HepG2 (cell line): Measurements from ENCODE around the gene TEX48. TPM values are rescaled to one million over a fixed set of nuclear protein-coding genes. Genes with fewer than 3 reads are reported as not detected.

ENCODE experiments used
- ATAC-seq: fragments of 200-7000 bp; cut with Tn5 transposase; 3 replicates; pipeline ENCODE4 v1.9.1; 2020; ENCODE audit warnings: mild to moderate bottlenecking, moderate library complexity
- BruUV-seq: library from RNA; stranded (reverse); fragments of 400-500 nt; replicated peaks from 2 replicates; lab custom pipeline; 2021; lab: Mats Ljungman, UMichigan
- CTCF ChIA-PET: fragments of 300-600 bp; formaldehyde crosslinking; extraction: SDS; loops from one replicate; lab custom pipeline; 2021; ENCODE audit warnings: low total read pairs, inconsistent platforms, low intra/inter-chr PET ratio; lab: Yijun Ruan, JAX
- POLR2A ChIA-PET: fragments of 350-600 bp; sonication (Branson Sonifier 250); formaldehyde crosslinking; loops from one replicate; lab custom pipeline; 2020; ENCODE audit warnings: antibody characterized with exemption, inconsistent platforms; lab: Yijun Ruan, JAX
- DNase-seq: peaks from one replicate; pipeline ENCODE4 v3.0.0-alpha.2; 2015; ENCODE audit warnings: low spot score
- FAIRE-seq: peaks from 3 replicates; lab custom pipeline; 2011; peaks lifted over from hg19 to GRCh38; lab: Jason Lieb, UNC
- H2AFZ ChIP-seq: one replicate; pipeline ENCODE4 v1.6.1; 2011; ENCODE audit warnings: low read length, inconsistent platforms
- H3K27ac ChIP-seq: fragments of 300-600 bp; 3 replicates; pipeline ENCODE4 v1.8.0; 2011; ENCODE audit warnings: mixed run types, mild to moderate bottlenecking, mixed read lengths, low read length, inconsistent platforms; ENCODE audit not compliant: insufficient read depth; ENCODE audit errors: extremely low read length
- H3K27me3 ChIP-seq, 2 experiments: fragments of 200-600 bp in 1 of 2; 2 replicates in 1 of 2; 3 replicates in 1 of 2; pipeline versions ENCODE4 v1.6.0 to v1.8.0; 2011; ENCODE audit warnings: low read length in 2 of 2, mild to moderate bottlenecking in 2 of 2, moderate library complexity in 2 of 2, inconsistent platforms in 1 of 2; ENCODE audit not compliant: insufficient read depth in 2 of 2, control insufficient read depth in 1 of 2
- H3K36me3 ChIP-seq, 2 experiments: fragments of 200-600 bp in 1 of 2; replicated peaks in 1 of 2; 2 replicates in 1 of 2; 3 replicates in 1 of 2; pipeline versions ENCODE4 v1.5.1 to v1.8.0; 2011; ENCODE audit warnings: low read length in 2 of 2, inconsistent platforms in 1 of 2; ENCODE audit not compliant: insufficient read depth in 2 of 2, control insufficient read depth in 1 of 2
- H3K4me1 ChIP-seq: 2 replicates; pipeline ENCODE4 v1.5.1; 2012; ENCODE audit warnings: low read length, inconsistent platforms; ENCODE audit not compliant: insufficient read depth
- H3K4me2 ChIP-seq: 2 replicates; pipeline ENCODE4 v1.6.0; 2011; ENCODE audit warnings: low read depth, low read length, inconsistent platforms
- H3K4me3 ChIP-seq, 3 experiments: fragments of 200-600 bp in 1 of 3; sonication (generic), shearing (Covaris generic) in 1 of 3; replicated peaks in 1 of 3; 2 replicates each; pipeline ENCODE4 v1.5.1; 2011 to 2016; ENCODE audit warnings: low read length in 3 of 3, inconsistent platforms in 2 of 3, low read depth in 2 of 3, mild to moderate bottlenecking in 2 of 3, control low read depth in 1 of 3, mixed read lengths in 1 of 3; ENCODE audit not compliant: insufficient read depth in 1 of 3
- H3K79me2 ChIP-seq: one replicate; pipeline ENCODE4 v1.6.1; 2011; ENCODE audit warnings: low read length, inconsistent platforms; ENCODE audit not compliant: insufficient read depth
- H3K9ac ChIP-seq: 2 replicates; pipeline ENCODE4 v1.6.0; 2011; ENCODE audit warnings: mild to moderate bottlenecking, low read depth, low read length, inconsistent platforms; ENCODE audit not compliant: insufficient read depth
- H3K9me3 ChIP-seq: 2 replicates; pipeline ENCODE4 v1.5.1; 2012; ENCODE audit warnings: mild to moderate bottlenecking, low read length
- H4K20me1 ChIP-seq: 2 replicates; pipeline ENCODE4 v1.6.0; 2011; ENCODE audit warnings: inconsistent platforms, mild to moderate bottlenecking, low read length, moderate library complexity; ENCODE audit not compliant: insufficient read depth
- CENPBD1 ChIP-seq: sonication (generic); formaldehyde crosslinking; IDR thresholded peaks from 2 replicates; pipeline ENCODE4 v1.8.0; 2022; ENCODE audit warnings: missing genetic modification reagents, low read depth, mild to moderate bottlenecking, borderline replicate concordance
- CREBL2 ChIP-seq: sonication (generic); formaldehyde crosslinking; IDR thresholded peaks from 2 replicates; pipeline ENCODE4 v1.8.1; 2023; ENCODE audit warnings: missing genetic modification reagents, mild to moderate bottlenecking, borderline replicate concordance
- EHMT2 ChIP-seq: fragments of 200-600 bp; sonication (generic); IDR thresholded peaks from 2 replicates; pipeline ENCODE4 v1.7.0; 2017; ENCODE audit warnings: antibody characterized with exemption, low read depth, low read length, borderline replicate concordance
- FOXC1 ChIP-seq: sonication (generic); formaldehyde crosslinking; IDR thresholded peaks from 2 replicates; pipeline ENCODE4 v1.8.0; 2022; ENCODE audit warnings: mild to moderate bottlenecking, missing genetic modification reagents, borderline replicate concordance
- HOXA7 ChIP-seq: sonication (generic); formaldehyde crosslinking; IDR thresholded peaks from 2 replicates; pipeline ENCODE4 v1.8.1; 2022; ENCODE audit warnings: mild to moderate bottlenecking, missing genetic modification reagents, moderate library complexity
- JARID2 ChIP-seq: sonication (generic); formaldehyde crosslinking; IDR thresholded peaks from 2 replicates; pipeline ENCODE4 v1.8.1; 2023; ENCODE audit warnings: missing genetic modification reagents, inconsistent platforms; ENCODE audit not compliant: insufficient replicate concordance
- MTF1 ChIP-seq: sonication (generic); formaldehyde crosslinking; IDR thresholded peaks from 2 replicates; pipeline ENCODE4 v1.5.0; 2020; ENCODE audit warnings: missing genetic modification reagents
- NFIB ChIP-seq: sonication (generic); formaldehyde crosslinking; IDR thresholded peaks from 2 replicates; pipeline ENCODE4 v1.9.0; 2021; ENCODE audit warnings: missing genetic modification reagents, mild to moderate bottlenecking, borderline replicate concordance
- PAX8 ChIP-seq: sonication (generic); formaldehyde crosslinking; IDR thresholded peaks from 2 replicates; pipeline ENCODE4 v1.8.0; 2022; ENCODE audit warnings: mild to moderate bottlenecking, missing genetic modification reagents, borderline replicate concordance
- SOX13 ChIP-seq, 3 experiments: fragments of 450-650 bp in 1 of 3; sonication (generic) in 1 of 3; formaldehyde crosslinking in 1 of 3; IDR thresholded peaks in 2 of 3; conservative IDR thresholded peaks in 1 of 3; 2 replicates each; pipeline versions ENCODE4 v1.5.0 to v1.6.1; 2016 to 2020; ENCODE audit warnings: antibody characterized with exemption in 1 of 3, mild to moderate bottlenecking in 1 of 3, missing compliant biosample characterization in 1 of 3, missing genetic modification reagents in 1 of 3, moderate library complexity in 1 of 3
- ZFP90 ChIP-seq: sonication (generic); formaldehyde crosslinking; IDR thresholded peaks from 2 replicates; pipeline ENCODE4 v1.8.0; 2022; ENCODE audit warnings: missing genetic modification reagents, mild to moderate bottlenecking, inconsistent platforms, borderline replicate concordance
- ZFY ChIP-seq: sonication (generic); formaldehyde crosslinking; IDR thresholded peaks from 2 replicates; pipeline ENCODE4 v1.4.0; 2020; ENCODE audit warnings: missing genetic modification reagents
- ZNF275 ChIP-seq: sonication (generic); formaldehyde crosslinking; IDR thresholded peaks from 2 replicates; pipeline ENCODE4 v1.8.0; 2022; ENCODE audit warnings: missing genetic modification reagents, mild to moderate bottlenecking, inconsistent platforms, borderline replicate concordance
- ZNF761 ChIP-seq: sonication (generic); formaldehyde crosslinking; conservative IDR thresholded peaks from 2 replicates; pipeline ENCODE4 v1.4.0; 2020; ENCODE audit warnings: mild to moderate bottlenecking, missing genetic modification reagents
- ZXDC ChIP-seq: sonication (generic); formaldehyde crosslinking; IDR thresholded peaks from 2 replicates; pipeline ENCODE4 v1.5.0; 2020; ENCODE audit warnings: mild to moderate bottlenecking, missing genetic modification reagents
- WGBS: methylation state at CpG from one replicate; pipeline ENCODE4 v1.1.6; 2017; ENCODE audit warnings: low lambda C conversion rate; 5-methylcytosine and 5-hydroxymethylcytosine counted together
- in situ Hi-C: cut with HindIII; loops from 2 replicates; pipeline ENCODE4 v1.10.0; 2017; ENCODE audit warnings: low pct_unique_long_range_greater_than_20kb; ENCODE audit not compliant: extremely low pct_ligation_motif_present
- intact Hi-C: fragments of 100-400 bp; cut with micrococcal nuclease; formaldehyde crosslinking; loops from one replicate; pipeline ENCODE4 v1.10.0; 2022; ENCODE audit not compliant: unreplicated experiment
- polyA plus RNA-seq, 8 experiments: library from polyadenylated mRNA; depleted of rRNA in 3 of 8; stranded (reverse) in 7 of 8; unstranded in 1 of 8; fragments of >200 nt; fragmentation: Illumina TruSeq in 4 of 8; extraction: Trizol in 4 of 8; gene quantifications; 2 replicates each; pipeline versions ENCODE4 v1.2.1 to v1.2.3, GENCODE V29; 2011 to 2016; ENCODE audit warnings: low read depth in 4 of 8, missing spikeins in 1 of 8, mixed read lengths in 1 of 8; ENCODE audit not compliant: insufficient read depth in 1 of 8
- total RNA-seq, 5 experiments: library from RNA; depleted of rRNA; stranded (reverse); fragments of >200 nt; fragmentation: Illumina TruSeq; extraction: Trizol; gene quantifications; 2 replicates each; pipeline ENCODE4 v1.2.3, GENCODE V29; 2016; ENCODE audit warnings: low read depth in 1 of 5
- TF ChIP-seq, protein P1 (sequence below): sonication (generic); formaldehyde crosslinking; IDR thresholded peaks from 2 replicates; pipeline ENCODE4 v1.8.1; 2023; ENCODE audit warnings: mild to moderate bottlenecking, missing genetic modification reagents

Gene TEX48
- total and polyA plus RNA-seq, 2 of the 13 experiments (the other 11 are each of a cell fraction or from before 2014, with no cell fraction given) = not detected

- H3K27ac ChIP-seq = no peak overlapping the region
- DNase-seq (no peak), ATAC-seq (no peak), FAIRE-seq (no peak)
- no peak for TF ChIP-seq ZNF761 (CRISPR knock-in tag)
- TF ChIP-seq EHMT2 = no peak
- no peak for TF ChIP-seq SOX13 (IDR thresholded peaks at IDR 0.05)
- no peak for TF ChIP-seq SOX13 (CRISPR knock-in tag; conservative IDR thresholded peaks at IDR 0.05 in 1 of 2, IDR thresholded peaks at IDR 0.05 in 1 of 2)
- no peak for TF ChIP-seq HOXA7 (CRISPR knock-in tag)
- TF ChIP-seq JARID2 (CRISPR knock-in tag) = no peak
- TF ChIP-seq, protein P1, sequence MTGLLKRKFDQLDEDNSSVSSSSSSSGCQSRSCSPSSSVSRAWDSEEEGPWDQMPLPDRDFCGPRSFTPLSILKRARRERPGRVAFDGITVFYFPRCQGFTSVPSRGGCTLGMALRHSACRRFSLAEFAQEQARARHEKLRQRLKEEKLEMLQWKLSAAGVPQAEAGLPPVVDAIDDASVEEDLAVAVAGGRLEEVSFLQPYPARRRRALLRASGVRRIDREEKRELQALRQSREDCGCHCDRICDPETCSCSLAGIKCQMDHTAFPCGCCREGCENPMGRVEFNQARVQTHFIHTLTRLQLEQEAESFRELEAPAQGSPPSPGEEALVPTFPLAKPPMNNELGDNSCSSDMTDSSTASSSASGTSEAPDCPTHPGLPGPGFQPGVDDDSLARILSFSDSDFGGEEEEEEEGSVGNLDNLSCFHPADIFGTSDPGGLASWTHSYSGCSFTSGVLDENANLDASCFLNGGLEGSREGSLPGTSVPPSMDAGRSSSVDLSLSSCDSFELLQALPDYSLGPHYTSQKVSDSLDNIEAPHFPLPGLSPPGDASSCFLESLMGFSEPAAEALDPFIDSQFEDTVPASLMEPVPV (CRISPR knock-in tag) = no peak
- TF ChIP-seq MTF1 (CRISPR knock-in tag) = no peak
- no peak for TF ChIP-seq PAX8 (CRISPR knock-in tag)
- TF ChIP-seq CENPBD1 (CRISPR knock-in tag) = no peak
- no peak for TF ChIP-seq FOXC1 (CRISPR knock-in tag)
- no peak for TF ChIP-seq ZFP90 (CRISPR knock-in tag)
- TF ChIP-seq ZNF275 = no peak
- TF ChIP-seq NFIB (CRISPR knock-in tag) = no peak
- no peak for TF ChIP-seq ZFY (CRISPR knock-in tag)
- no peak for TF ChIP-seq ZXDC (CRISPR knock-in tag)
- no peak for TF ChIP-seq CREBL2 (CRISPR knock-in tag)
- no peaks in the 10 kb centered on the region for H4K20me1 ChIP-seq
- no peaks in the 10 kb centered on the region for H3K36me3 ChIP-seq
- intact Hi-C loops = loop anchor here (5.0 kb wide), 1 partner anchor 838 kb away; no protein-coding TSS in a partner anchor
- in situ Hi-C loops = loop anchor here (5.0 to 10.0 kb wide), 3 partner anchors 228 to 841 kb away; no protein-coding TSS in a partner anchor
- ChIA-PET POLR2A (no interaction called here), CTCF (interaction anchor here (3.4 kb wide), 1 partner anchor 330 kb away, joined by 46 read pairs; no protein-coding TSS in a partner anchor)
- H3K4me2 ChIP-seq = no peak overlapping the region
- H3K27me3 ChIP-seq = no peaks in the 10 kb centered on the region
- 36% methylated on average over 6 of the region's 6 CpGs for WGBS
- H3K9me3 ChIP-seq = no peaks in the 10 kb centered on the region
- H2AFZ ChIP-seq = no peak overlapping the region
- H3K4me3 ChIP-seq = no peak overlapping the region
- H3K4me1 ChIP-seq = peaks cover 8% of the 10 kb centered on the region
- no TSS peak for BruUV-seq
- no peaks in the 10 kb centered on the region for H3K79me2 ChIP-seq
- no peak overlapping the region for H3K9ac ChIP-seq
Measured at GRCh38 chr9:114684036-114684435, 2.0 kb upstream of the TEX48 start.
